ENCODE measurements around the gene MBD1. TPM values are rescaled to one million over a fixed set of nuclear protein-coding genes. Genes with fewer than 3 reads are reported as not detected.
"Not testable (repeated sequence)": the region's sequence is repeated elsewhere in the genome, so short reads cannot be mapped to it uniquely, and the experiment has no call there.

The MBD1 gene
- polyA plus RNA-seq, 3 donors: 56.1 to 78.9 (median 70.8) TPM

DNA sequence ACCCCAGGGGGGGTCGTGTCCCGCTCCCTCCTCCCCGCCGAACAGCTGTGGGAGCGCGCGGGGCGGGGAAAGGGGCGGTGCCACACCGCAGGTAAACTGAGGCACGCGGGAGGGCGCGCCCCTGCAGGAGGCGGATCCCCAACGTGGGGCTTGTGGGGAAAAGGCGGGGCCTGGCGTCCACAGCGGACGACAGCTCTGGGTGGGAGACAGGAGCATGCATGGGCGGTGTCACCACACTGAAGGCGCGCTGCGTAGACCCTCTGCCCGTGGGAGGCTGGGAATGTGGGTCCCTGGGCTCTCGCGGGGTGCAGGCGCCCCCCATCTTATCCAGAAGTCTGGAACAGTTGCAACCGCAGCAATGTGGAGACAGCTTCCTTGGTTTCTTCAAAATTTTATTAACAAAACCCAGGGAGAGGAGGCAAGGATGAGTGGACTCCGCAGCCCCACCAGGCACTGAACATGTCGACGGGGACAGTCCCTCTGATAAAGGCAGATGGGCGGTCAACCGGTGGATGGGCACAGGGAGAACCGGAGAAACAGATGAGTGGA is 723 bp upstream of the MBD1 start:
- DNase-seq (ENCODE audit: extremely low read depth in 1 of 11, low read depth in 9 of 11, low spot score in 4 of 11): no peak

GRCh38 chr18:50280707-50281294 is 522 bp downstream of the MBD1 start:
- no peak for DNase-seq (ENCODE audit: extremely low read depth in 1 of 11, low read depth in 9 of 11, low spot score in 4 of 11)

GRCh38 chr18:50279752-50280151 is 1.6 kb downstream of the MBD1 start:
- no peak for DNase-seq (ENCODE audit: extremely low read depth in 1 of 11, low read depth in 9 of 11, low spot score in 4 of 11)

DNA sequence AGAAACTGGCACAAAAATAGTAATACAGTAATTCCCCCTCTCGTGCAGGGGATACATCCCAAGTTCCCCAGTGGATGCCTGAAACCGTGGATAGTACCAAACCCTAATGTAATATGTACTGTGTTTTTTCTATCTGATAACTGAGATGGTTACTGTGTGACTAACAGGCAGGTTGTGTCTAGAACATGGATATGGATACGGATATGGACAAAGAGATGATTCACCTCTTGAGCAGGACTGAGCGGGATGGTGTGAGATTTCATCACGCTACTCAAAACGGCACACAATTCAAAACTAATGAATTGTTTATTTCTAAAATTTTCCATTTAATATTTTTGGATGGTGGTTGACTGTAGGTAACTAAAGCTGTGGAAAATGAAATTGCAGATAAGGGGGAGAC is 3.4 kb downstream of the MBD1 start:
- DNase-seq (ENCODE audit: extremely low read depth in 1 of 11, low read depth in 9 of 11, low spot score in 4 of 11): no peak

DNA sequence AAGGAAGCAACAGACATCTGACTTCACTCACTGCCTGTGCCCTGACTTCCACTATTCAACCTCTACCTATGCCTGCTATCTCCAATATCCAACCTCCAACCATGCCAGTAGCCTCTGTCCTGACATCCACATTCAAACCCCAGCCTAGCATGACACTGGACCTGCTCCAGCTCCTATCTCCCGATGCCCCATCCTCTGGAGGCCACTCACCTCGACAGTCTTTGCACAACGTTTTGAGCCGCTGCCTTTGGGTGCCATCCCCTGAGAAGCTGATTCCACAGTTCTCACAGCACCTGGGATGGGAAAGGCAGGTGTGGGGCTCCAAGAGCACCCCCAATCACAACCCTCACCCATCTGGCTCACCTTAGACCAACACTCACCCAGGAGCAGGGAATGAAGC is 4.9 kb downstream of the MBD1 start:
- DNase-seq (ENCODE audit: extremely low read depth in 1 of 11, low read depth in 9 of 11, low spot score in 4 of 11): no peak

DNA sequence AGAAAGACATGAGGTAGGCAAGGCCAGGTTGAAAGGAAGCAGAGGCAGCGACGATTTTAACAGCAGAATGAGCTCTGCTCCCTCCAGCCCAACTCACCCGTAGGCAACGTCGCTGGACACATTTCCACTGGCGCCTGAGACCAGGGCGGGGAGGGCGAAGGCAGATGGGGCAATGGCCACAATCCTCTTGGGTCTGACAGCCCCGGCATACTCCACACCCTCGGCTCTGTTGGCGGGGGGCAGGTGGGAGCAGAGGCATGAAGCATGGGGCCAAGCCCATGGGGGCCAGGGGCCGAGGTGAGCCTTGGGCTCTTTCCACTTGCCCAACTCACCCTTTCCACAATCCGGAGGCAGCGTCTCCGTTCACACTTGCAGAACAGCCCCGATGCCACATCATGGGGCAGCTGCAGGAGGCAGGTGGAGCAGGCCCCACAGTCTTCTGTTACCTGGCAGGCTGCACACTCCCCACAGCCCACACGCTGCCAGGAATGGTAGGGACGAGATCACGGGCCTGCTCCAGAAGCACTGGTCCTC is 5.8 kb downstream of the MBD1 start:
- no peak for DNase-seq (ENCODE audit: extremely low read depth in 1 of 11, low read depth in 9 of 11, low spot score in 4 of 11)

DNA sequence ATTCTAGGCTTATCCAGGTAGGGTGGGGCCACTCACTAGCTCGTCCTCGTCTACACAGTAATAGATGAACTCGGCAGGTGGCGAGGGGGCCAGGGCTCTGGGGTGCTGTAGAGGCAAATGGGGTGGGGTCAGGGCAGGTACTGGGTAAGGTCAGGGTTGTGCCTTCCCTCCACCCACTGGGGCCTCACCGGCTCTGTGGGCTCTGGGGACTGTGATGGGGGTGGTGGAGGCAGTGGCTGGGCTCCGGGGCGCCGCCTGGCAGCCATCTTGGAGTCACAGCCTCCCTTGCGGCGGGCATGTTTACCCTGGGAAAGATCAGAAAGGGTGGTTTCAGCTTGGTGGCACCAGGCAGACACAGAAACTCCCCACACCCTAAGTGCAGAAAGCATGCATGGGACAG is 6.4 kb downstream of the MBD1 start:
- no peak for DNase-seq (ENCODE audit: extremely low read depth in 1 of 11, low read depth in 9 of 11, low spot score in 4 of 11)

DNA sequence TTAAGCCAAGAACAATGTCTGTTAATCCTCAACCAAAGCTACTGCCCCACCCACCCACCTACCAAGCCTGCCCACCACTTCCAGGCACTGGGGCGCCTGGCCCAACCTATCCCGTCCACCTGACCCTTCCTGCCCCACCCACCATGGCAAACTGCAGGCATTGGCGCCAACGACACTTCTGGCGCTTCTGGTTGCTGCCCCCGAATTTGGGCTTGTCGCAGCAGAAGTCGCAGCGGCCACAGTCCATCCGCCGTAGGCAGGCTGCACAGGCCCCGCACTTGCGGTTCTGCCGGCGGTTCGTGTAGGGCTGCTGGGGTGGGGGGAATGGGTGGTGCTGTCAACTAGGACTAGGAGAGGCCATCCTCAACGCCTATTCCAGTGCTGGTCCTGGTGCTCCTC is 7.3 kb downstream of the MBD1 start:
- DNase-seq (ENCODE audit: extremely low read depth in 1 of 11, low read depth in 9 of 11, low spot score in 4 of 11): no peak

GRCh38 chr18:50273203-50274043 is 7.9 kb downstream of the MBD1 start:
- no peak for DNase-seq (ENCODE audit: extremely low read depth in 1 of 11, low read depth in 9 of 11, low spot score in 4 of 11)

DNA sequence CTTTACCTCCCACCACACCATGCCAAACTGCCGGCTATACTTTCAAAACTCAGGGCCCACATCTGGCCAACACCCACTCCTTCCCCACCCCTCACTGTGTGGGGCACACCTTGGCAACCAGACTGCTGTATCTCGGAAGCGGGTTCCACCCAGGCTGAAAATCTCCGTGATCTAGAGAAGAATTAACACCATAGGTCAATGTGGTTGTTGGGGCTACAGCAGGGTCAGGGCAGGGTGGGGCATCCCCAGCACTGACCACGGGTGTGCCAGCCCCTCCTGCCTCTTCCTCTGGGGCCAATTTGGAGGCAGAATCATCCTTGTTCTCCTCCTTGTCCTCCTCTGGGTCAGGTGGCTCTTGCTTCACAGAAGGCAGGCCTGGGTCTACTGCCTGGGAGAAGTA is 8.8 kb downstream of the MBD1 start:
- DNase-seq (ENCODE audit: extremely low read depth in 1 of 11, low read depth in 9 of 11, low spot score in 4 of 11): no peak

DNA sequence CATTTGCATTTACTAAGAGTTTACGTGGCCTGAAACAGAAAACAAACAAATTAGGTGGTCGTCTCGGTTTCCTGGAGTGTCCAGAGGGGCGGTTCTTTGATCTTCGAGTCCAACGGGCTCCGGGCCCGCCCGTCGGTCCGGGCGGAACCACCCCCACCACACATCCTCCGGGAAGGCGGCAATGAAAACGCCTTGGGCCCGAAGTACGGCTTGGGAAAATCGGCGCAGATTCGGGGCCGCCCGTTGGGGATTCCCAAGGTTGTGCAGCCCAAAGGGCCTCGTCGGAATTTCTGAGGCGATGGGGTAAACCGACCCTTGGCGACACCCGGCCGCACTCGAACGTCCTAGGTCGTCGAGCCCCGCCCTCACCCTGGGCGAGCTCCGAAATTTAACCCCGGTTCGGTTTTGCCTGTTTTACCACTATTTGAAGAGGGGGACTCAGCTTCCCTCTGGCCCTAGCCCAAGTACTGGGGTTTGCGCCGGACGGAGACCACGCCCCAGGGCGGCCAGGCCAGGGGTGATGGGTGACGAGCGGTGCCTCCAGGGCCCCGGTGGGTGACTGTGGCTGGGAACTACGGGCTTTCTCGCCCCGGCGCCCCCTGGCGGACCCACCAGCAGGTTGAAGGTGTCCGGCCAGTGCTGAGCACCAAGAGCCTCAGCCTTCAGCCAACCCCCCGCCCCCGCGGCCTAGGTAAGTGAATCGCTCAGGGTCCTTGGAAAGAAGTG is 13.1 kb downstream of the MBD1 start:
- DNase-seq (ENCODE audit: extremely low read depth in 1 of 11, low read depth in 9 of 11, low spot score in 4 of 11): peak in 6 of 11 donors; percentile 40 to 57 (median 48)

- DNase-seq (ENCODE audit: extremely low read depth in 1 of 11, low read depth in 9 of 11, low spot score in 4 of 11): peak in 10 of 11 donors; percentile 69 to 90 (median 83)
Observed at GRCh38 chr18:50266248-50266704, 15.0 kb downstream of the MBD1 start, which contains the start of gene CFAP53. Gene CFAP53, minus strand, starts transcription at chr18:50266495. Its CDS starts 91 bp downstream, at chr18:50266404.

DNA sequence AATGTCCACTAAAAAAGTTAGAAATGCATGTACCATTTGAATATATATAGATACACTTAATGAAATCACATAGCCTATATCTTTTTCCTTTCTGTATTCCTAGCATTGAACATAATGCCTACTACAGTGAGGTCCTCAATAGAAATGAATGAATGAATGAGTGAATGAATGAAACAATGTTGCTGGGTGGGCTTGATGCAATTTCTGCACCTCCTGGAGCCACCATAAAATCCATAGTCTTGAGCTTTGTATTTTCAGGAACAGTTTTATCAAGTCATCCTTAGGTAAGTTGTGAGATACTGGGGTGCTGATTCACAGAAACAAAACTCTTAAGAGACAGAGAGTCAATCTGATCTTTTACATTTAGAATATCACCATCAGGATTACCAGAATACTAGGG is 18.3 kb downstream of the MBD1 start:
- no peak for DNase-seq (ENCODE audit: extremely low read depth in 1 of 11, low read depth in 9 of 11, low spot score in 4 of 11)

DNA sequence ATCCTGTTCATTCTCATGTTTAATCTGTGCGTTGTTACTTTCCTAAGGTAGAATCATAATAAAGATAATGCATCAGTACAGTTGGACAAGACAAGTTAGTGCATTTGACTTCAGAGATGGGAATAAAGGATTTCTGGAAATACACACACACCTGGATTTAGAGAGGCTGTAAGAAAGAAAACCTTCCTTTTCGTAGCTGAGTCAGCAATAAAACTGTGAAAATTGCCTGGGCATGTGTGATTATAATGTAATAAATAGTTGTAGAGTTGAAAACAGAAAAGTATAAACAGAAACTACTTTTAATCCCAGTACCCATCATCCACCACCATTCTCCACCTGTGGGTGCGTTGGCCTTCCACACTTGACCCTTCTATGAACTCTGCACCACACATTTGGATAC is 30.4 kb downstream of the MBD1 start:
- no peak for DNase-seq (ENCODE audit: extremely low read depth in 1 of 11, low read depth in 9 of 11, low spot score in 4 of 11)

DNA sequence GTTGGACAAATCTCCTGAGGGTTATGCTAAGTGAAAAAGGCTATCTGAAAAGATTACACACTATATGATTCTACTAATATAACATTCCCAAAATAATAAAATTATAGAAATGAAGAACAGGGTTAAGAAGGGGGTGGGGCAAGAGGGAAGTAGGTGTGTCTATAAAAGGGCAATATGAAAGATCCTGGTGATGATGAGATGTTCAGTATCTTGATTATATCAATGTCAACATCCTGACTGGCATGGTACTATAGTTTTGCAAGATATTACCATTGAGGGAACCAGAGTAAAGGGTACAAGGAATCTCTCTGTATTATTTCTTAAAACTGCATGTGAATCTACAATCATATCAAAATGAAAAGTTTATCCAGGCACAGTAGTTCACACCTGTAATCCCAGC is 31.7 kb downstream of the MBD1 start:
- no peak for DNase-seq (ENCODE audit: extremely low read depth in 1 of 11, low read depth in 9 of 11, low spot score in 4 of 11)

DNA sequence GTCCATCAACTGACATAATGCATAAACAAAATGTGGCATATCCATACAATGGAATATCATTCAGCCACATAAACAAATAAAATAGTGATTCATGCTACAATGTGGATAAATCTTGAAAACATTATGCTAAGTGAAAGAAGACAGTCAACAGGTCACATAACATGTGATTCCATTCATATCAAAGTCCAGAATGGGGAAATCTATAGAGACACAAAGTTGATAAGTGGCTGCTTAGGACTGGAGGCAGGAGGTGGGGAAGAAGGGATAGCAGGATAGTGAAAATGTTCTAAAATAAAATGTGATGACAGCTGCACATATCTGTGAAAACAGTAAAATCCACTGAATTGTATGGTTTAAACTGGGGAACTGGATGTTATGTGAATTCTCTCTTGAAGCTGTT is 33.8 kb downstream of the MBD1 start:
- DNase-seq (ENCODE audit: extremely low read depth in 1 of 11, low read depth in 9 of 11, low spot score in 4 of 11): no peak

DNA sequence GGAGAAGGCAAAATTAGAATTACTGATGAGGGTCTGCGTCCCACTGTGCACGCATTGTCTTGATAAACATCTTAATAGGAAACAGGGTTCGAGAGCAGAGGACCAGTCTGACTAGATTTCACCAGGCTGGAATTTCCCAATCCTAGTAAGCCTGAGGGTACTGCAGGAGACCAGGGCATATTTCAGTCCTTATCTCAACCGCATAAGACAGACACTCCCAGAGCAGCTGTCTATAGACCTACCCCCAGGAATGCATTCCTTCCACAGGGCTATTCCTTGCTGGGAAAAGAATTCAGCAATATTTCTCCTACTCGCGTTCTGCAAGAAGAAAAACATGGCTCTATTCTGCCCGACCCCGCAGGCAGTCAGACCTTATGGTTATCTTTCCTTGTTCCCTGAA is 39.6 kb downstream of the MBD1 start:
- not testable (repeated sequence) for DNase-seq (ENCODE audit: extremely low read depth in 1 of 11, low read depth in 9 of 11, low spot score in 4 of 11)

GRCh38 chr18:50240080-50240563 is 41.2 kb downstream of the MBD1 start:
- no peak for DNase-seq (ENCODE audit: extremely low read depth in 1 of 11, low read depth in 9 of 11, low spot score in 4 of 11)

DNA sequence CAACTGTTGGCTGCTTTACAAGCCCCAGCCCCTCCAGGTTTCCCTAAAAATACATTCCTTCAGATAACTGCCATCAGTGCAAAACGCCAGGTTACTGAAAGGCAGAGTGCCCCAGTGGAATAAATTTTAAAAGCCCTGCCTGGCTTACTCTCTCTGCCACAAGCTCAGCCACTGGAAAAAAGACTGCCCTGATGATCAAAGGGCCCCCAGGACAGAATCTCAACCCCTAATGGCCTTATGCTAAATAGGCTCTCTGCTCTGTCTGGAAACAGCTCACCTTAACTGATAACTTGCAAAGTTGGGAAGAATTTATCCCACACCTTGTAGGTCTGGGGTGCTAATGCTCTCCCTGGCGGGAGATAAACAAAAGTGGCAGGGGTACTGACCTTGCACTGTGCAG is 48.9 kb downstream of the MBD1 start:
- DNase-seq (ENCODE audit: extremely low read depth in 1 of 11, low read depth in 9 of 11, low spot score in 4 of 11): no peak
